Measurements from ENCODE around the gene MGAT4B.
A peak's percentile ranks its signal among the peaks of the same experiment; 100 is the strongest.

Gene MGAT4B

DNA sequence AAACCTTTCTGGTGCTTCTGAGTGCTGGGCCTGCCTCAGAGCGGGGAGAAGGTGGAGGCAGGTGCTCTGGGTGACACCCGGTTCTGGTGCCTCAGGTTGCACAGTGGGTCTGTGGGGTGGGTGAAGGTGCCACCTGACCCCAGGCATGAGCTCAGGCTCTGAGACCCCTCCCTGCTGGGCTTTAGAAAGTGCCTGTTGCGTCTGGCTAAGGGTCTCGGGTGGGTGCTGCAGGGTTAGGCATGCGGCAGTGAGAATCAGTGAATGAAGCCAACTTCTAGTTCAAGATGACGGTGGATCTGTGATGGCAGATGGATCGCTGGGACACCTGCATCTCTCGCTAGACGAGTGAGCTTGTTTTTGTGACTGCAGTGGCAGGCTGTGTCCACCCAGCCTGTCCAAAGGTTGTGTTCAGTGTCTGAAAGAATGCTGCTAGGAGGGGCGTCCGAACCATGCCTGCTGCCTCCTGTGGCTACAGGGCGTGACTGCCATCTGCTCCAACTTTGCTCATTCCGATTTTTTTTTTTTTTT lies 19.1 kb upstream of the MGAT4B start:
- DNase-seq (ENCODE audit: low spot score) = no peak

DNA sequence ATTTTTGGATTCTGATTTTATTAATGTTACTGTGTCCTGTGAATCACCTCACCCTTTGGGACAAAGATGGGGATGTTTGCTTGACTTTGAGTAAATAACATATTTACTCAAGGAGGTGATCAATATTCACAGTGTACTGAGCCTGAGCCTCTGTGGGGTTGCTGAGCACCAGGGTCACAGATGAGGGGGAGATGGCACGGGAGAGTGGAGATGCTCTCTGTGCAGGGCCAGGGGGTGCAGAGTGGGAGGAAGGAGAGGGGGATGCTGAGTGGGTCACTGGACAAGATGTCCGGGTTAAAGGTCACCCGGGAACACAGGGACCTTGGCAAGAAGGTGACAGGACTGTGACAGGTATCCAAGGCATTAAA lies 18.1 kb upstream of the MGAT4B start:
- no peak for DNase-seq (ENCODE audit: low spot score)

DNA sequence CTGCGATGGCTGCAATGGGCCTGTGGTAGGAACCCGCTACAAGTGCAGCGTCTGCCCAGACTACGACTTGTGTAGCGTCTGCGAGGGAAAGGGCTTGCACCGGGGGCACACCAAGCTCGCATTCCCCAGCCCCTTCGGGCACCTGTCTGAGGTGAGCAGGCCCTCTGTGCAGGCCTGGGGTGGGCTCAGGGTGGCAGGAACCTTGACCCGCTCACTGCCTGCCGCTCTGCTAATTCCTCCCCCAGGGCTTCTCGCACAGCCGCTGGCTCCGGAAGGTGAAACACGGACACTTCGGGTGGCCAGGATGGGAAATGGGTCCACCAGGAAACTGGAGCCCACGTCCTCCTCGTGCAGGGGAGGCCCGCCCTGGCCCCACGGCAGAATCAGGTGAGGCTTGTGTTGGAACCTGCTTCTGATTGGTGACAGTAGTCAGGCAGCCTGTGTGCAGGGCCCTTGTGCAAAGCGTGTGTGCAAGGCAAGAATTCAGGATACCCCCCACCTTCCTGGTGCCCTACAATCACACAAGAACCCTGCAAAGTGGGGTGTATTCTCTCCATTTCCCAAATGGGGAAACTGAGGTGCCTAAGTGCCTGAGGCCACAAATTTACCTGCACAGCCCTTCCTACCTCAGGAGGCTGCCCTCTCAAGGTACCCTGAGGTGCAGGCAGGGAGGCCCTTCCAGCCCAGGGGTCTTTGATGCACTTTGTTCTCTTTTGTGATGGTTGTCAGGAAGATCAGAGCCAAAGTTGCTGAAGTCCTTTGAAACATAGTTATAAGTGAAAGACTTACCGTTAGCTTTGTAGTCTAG lies 17.5 kb upstream of the MGAT4B start:
- no peak for DNase-seq (ENCODE audit: low spot score)

DNA sequence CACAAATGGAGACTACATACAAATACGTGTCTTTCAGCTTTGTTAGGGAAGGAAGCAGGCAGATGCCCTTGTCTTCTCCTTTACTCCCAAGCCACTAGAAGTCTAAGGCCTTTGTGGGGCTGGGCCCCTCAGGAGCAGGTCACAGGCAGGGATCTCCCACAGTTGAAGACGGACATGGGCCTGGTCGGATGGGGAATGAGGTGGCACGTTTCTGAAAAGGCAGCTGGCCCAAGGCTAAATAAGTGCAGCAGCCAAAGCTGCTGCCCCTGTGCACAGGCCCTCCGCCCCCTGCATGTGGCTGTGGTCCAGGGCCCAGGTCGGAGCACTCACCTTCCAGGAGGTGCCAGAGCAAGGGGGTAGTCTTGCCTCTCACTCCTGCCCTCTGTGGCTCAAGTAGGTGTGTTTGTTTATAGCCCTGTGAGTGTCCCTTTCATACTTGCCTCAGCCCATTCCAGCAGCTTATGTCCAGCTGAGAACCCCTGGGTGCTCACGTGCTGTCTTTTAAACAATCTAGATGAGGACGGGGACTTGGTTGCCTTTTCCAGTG lies 15.9 kb upstream of the MGAT4B start:
- no peak for DNase-seq (ENCODE audit: low spot score)

DNA sequence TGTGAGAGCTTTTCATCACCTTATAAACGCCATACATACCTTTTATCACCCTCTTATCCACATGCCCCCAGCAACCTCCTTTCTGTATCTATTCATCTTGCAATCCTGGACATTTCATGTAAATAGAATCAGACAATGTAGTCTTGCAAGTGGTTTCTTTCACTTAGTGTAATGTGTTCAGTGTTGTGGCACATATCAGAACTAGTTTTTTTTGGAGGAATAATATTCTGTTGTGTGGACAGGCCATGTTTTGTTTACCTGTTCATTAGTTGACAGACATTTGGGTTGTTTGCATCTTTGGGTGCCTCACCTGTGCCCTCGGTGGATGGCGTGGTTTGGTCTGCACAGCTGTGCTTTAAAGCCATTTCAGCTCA lies 15.4 kb upstream of the MGAT4B start:
- no peak for DNase-seq (ENCODE audit: low spot score)

DNA sequence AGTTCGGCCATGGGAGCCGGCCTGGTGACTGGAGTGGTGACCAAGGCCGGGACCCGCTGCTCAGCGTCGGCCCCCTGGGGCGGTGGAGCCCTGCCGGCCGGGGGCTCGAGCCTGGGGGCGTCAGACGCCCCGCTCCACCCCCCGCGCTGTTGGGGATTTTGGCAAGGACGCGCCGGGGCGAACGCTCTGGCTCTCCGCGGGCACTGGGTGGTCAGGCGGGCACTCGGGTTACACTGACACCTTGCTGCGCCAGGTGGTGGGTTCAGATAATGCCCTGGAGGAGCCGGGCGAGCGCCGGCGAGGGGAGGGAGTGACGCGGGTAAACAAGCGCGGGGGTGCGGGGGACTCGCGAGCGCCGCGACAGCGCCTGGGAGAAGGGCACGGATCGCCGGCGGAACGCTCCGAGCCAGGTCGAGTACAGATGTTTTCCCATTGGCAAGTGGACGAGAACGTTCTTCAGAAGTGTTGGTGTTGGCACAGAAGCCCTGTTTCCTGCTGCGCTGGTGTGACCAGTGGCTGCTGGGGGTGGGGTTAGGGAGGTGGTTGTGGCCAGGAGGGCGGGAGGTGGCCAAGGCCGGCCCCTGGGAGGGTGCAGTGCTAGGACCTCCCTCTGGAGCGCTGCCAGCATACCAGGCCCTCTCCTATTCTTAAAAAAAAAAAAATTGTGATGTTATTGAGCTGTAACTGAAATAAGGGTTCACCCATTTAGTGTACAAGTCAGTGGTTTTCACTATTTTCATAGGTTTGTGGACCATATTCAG lies 14.8 kb upstream of the MGAT4B start:
- DNase-seq (ENCODE audit: low spot score) = peak; percentile 95

DNA sequence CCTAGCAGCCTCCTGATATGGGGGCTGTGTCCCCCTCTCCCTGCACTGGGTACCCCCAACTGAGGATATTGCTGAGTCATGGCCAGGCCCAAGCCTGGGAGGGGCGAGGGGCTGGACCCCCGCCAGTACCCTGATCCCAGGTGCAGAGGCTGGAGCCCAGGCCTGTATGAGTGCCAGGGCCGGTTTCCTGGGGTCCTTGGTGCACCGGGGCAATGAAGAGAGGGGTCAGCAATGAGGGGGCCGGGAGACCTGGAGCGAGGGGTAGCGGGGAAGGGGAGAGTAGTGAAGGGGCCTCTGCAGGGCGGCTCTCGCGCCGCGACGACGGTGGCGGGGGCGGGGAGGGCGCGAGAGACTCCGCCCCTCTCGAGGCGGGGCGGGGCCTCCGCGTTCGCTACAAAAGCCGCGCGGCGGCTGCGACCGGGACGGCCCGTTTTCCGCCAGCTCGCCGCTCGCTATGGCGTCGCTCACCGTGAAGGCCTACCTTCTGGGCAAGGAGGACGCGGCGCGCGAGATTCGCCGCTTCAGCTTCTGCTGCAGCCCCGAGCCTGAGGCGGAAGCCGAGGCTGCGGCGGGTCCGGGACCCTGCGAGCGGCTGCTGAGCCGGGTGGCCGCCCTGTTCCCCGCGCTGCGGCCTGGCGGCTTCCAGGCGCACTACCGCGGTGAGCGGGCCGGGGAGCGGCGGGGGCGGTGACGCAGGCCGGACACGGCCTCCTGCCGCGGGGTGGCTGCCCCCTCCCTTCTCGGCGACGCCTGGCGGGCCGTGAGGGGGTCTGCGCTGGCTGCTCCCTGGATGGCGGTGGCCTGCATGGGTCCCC lies 14.0 kb upstream of the MGAT4B start, which contains the start of gene SQSTM1:
TSS of gene SQSTM1 (plus strand) at position 423 of the 815 bp plus-strand sequence. CDS start at position 455, 32 bp downstream.
- peak; percentile 90 for DNase-seq (ENCODE audit: low spot score)

DNA sequence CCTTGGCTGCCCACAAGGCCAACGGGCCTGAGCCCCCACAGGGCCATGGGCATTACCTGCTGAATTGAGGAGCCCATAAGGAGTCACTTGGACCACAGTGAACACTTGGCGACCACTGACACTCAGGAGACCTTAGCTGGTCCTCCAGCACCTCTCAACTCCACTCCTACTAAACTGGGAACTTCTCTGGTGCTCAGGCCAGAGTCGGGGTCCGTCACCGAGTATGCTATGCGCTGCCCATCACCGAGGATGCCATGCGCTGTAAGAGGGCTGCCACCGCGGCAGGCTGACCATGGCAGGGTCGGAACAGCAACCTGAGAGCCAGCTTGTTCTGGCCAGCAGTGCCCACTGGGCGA lies 13.4 kb upstream of the MGAT4B start:
- no peak for DNase-seq (ENCODE audit: low spot score)

DNA sequence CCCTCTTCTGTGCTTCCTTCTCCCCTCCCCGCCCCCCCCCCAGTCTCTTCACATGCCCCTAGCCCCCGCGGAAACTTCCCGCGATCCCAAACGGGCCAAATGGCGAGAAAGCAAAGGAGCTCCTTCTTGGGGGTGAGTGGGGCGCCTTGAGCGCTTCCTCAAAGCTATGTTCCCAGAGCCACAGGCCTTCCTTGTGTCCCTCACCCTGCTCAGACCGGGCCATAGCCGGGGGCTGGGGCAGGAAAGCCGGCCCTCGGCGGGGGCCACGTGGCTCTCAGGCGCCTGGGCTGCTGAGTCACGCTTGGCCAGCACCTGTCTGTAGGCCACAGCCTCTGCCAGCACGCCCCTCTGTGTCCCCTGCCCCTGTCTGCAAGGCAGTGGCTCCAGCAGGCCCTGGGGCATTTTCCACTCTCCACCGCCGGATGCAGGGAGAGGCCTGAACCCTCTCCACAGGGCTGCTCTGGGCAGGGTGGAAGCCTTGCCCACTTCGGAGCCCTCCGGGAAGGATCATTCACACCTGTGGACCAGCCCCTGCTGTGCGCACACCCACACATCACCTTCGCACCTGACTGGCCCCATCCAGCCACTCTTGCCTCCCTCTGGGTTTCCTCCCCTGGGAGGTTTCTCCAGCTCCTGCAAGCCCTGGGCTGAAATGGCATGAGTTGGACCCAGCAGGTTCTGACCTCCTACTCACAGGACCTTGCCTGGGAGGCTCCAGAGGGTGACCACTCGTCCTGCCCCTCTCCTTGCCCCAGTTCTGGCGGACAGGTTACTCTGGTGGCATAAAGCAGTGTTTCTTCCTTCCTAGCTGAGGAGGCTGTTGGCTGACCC lies 12.8 kb upstream of the MGAT4B start:
- DNase-seq (ENCODE audit: low spot score) = no peak

DNA sequence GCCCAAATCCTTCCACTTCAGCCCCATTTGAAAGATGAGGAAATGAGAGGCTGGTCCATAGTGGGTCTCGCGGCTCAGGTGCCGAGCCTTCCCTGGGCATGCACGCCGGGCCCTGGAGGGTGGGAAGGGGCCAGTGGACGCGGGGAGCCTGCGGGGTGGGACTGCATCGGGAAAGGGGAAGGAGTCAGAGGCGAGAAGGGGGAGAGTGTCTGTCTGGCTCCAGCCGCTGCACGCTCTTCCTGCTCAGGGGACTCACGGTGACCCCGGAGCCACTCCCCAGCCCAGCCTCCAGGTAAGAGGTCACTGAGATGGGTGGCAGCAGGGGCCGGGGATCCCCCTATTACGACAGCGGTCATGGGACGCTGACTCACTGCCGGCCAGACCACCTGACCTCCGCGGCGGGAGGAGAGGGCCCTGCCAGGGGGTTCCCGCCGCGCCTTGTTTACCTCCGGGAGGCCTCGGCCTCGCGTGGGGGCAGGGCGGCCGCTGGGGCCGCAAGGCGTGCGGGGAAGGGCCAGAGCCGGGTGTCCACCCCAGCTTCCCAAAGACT lies 12.2 kb upstream of the MGAT4B start:
- peak; percentile 84 for DNase-seq (ENCODE audit: low spot score)

DNA sequence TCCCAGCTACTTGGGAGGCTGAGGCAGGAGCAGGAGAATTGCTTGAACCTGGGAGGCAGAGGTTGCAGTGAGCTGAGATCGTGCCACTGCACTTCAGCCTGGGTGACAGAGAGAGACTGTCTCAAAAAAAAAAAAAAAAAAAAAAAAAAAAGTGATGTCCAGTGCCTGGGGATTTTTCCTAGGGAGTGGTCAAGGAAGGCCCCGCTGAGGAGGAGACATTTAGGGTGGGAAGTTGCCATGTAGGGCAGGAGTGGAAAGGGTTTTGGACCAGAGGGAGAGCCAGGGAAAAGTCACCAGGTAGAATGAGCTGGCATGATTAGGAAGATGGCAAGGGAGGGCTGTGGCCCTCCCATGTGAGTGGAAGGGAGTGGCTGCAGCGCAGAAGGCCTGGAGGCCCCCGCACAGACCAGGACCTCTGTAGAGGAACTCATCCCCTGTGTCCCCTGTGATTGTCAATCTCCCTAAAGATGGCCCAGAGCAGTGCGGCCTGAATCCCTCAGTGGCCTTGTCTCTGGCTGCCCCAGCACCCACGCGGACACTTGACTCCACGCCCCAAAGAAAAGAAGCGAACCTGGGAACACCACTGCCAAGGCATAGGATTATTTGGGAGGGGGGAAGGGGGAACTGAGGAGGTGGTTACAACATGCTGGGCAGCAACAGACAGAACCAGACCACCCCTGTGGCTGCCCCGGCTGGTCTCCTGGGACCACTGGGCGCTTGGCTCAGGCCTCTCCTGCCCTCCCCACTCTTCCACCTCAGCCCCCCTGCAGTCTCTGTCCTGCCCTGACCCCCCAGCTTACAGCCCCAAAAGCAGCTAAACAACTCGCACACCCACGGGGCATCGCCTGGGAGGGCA lies 11.5 kb upstream of the MGAT4B start:
- no peak for DNase-seq (ENCODE audit: low spot score)

DNA sequence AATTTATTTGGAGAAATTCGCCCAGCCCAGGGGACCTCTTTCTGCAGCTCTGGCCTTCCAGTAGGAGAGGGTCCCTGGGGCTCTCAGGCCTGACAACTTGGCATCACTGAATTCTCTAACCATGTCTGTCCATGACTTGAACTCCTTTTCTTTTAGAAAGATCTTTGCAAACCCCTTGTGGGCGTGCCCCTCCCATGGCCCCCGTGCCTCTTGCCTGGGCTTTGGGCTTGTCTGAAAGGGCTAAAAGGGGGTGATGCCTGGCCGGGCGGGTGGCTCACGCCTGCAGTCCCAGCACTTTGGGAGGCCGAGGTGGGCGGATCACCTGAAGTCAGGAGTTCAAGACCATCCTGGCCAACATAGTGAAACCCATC lies 10.8 kb upstream of the MGAT4B start:
- DNase-seq (ENCODE audit: low spot score) = no peak

DNA sequence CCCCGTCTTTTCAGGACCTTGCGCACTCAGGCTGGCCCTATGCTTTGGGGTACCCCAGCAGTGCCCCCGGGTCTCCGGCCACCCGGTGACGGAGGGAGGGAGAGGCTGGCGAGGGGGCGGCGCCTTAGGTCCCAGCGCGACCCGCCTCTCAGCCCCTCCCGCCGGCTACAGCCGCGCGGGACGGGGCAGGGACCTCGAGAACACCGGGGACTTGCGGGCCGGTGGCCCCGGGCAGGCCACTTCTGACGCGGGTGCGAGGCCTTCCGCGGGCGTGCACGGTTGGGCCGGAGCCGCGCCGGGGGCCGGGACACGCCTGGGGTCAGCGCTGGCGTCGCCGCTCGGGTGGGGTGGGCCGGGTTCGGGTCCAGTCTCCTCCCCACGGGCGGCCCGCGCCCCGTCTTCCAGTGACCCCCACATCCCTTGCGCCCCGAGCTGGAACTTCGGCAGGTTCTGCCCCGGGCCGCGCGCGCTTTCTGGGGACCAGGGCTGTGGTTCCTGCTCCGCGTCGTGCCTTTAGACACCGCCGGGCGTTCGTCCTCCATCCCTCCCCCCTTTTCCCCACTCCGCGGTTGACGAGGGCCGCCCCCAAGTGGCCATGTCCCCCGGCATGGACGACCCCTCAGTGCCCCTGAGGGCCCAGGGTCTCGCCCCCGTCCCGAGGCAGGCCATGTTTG lies 10.3 kb upstream of the MGAT4B start:
- DNase-seq (ENCODE audit: low spot score) = no peak

DNA sequence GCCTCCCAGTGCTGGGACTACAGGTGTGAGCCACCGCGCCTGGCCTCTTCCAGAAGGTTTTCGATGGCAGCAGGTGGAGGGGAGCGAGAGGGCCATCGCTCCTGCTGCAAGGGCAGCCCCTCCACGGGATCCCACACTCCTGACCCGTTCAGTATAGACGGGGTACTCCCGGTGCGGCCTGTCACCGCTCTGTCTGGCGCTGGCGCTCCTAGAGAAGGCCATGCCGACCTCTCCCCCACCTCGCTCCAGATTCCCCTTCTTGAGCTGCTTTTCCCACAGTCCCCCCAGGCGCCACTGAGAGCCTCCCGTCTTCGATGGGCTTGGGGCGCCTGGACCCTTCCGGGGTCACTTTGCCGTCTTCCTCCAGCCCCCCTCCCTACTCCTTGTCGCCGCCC lies 9.7 kb upstream of the MGAT4B start:
- no peak for DNase-seq (ENCODE audit: low spot score)

DNA sequence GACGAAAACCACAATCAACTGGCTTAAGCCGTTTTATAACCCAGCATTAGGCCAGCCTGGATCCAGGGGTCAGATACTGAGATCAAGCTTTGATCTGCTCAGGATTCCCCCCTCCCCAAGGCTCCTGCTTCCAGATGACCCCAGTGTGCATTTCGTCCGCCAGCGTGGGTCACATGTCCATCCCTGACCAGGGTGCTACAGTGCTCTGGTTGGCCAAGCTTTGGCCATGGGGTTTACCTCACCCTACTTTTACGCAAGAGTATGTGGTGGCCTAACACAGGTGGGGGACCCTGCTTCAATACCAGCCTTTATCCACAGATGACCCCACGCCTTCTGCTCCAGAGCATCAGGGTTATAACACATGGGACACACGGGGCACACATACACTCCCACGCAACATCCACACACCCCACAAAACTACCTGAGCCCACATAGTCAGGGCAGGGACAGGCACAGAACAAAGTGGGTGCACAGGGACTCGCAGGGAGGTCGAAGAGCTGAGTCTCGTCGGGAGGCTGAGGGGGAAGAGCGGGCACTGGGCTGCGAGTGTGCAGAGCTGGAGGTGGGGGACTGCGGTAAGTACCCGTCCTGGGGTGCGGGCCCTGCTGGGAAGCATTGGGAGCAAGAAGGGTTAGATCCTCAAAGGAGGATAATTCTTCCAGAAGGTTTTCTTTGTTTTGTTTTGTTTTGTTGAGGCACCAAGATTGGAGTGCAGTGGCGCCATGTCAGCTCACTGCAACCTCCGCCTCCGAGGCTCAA lies 9.0 kb upstream of the MGAT4B start:
- DNase-seq (ENCODE audit: low spot score) = no peak

DNA sequence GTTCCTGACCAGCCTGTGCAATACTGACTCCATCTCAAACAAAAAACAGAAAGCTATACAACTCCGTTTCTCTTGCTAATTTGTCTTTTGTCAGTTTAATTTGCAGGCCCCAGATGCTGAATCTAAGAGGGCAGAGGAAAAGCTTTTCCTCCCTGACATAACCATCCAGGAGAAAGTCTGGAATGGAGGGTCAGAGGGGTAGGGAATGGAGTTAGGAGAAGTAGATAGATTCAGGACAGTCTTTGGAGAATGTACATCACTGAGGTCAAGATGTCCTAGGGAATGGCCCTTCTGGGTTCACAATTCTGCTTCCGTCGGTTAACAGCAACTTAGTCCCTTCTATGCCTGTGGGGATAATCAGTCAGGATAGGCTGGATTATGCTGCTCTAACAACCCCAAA lies 7.4 kb upstream of the MGAT4B start:
- DNase-seq (ENCODE audit: low spot score) = no peak

DNA sequence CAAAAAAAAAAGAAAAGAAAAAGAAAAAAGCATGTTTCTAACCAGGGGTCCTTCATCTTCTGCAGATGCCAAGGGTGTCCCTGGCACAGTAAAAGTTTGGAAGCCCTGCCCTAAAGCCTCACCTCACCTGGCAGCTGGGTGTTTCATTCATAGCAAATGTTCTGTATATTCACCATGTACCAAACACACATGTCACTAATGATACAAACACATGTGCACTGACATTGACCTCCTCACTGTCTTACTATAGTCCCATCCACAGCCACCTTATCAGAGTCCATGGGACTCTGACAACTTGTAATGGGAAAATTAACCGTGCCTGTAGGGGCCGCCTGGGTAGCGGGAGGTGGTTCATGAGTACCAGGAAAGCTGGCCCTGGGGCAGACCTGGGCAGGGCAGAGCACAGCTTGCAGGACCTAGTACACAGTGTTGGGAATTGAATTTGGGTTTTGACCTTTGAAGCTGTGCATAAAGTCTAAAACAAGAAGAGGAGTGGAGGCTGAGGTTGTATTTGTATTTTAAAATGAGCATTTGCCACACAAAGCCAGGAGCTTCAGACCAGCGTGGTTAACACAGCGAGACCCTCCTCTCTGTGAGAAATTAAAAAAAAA lies 6.4 kb upstream of the MGAT4B start:
- DNase-seq (ENCODE audit: low spot score) = no peak

DNA sequence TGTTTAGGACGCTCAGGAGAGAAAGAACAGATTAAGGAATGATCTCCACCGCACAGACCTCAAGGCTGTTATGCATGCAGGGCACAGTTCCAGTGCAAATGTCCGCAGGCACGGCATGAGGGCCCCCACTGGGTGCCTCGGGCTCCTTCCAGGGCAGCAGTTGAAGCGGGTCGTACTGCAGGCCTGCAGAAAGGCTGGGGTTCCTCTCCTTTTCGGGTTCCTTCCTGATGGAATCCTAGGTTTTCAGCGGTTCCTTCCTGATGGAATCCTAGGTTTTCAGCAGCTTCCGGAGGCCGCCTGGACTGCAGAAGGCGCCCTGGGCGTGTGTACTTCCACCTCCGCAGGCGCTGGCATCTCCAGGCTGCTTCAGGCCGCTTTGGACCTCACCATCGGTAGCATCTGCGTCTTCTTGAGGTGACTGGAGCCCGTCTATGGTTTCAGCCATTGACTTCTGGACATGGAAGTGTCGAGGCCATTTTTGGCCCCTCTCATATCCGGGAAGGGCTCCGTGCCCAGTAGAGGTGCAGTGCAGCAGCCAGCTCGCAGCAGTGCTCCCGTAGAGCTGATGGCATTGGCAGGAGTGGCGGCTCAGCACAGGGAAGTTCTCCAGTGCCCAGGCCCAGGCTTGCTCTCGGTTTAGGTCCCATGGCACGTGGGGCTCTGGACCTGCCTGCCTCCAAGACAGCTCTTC lies 5.6 kb upstream of the MGAT4B start:
- DNase-seq (ENCODE audit: low spot score) = no peak

All from left forelimb (tissue), 1 donor.